K562 treated with DMSO at 1 percent for 4 hours (cell line): Measurements from ENCODE around the gene GRK5. TPM values are rescaled to one million over a fixed set of nuclear protein-coding genes. Genes with fewer than 3 reads are reported as not detected.

ENCODE experiments used
- total RNA-seq: library from RNA; unstranded; fragments of 300-600 nt; gene quantifications from 2 replicates; pipeline ENCODE4 v1.2.3, GENCODE V29; 2022; ENCODE audit not compliant: insufficient read depth

GRK5 gene
- 1.3 and 1.9 TPM in 2 replicates for total RNA-seq

GRCh38 chr10:119207366-119207666 lies at the start of gene GRK5:
TSS of gene GRK5 (plus strand) at chr10:119207571. CDS start at chr10:119207918, 347 bp downstream.

GRCh38 chr10:119165171-119166117 lies 41.9 kb upstream of the GRK5 start, which contains the start of gene SFXN4:
TSS of gene SFXN4 (minus strand) at chr10:119165714. CDS start at chr10:119165647, 67 bp downstream.

GRCh38 chr10:119178372-119179119 lies 28.8 kb upstream of the GRK5 start, which contains the start of gene PRDX3:
TSS of gene PRDX3 (minus strand) at chr10:119178812. CDS start at chr10:119178790, 22 bp downstream.

Other genes with a start within 250 kb of the GRK5 start
- gene NANOS1, start 177.9 kb upstream of the GRK5 start, total RNA-seq, result not detected in 2 replicates
- gene EIF3A, start 126.8 kb upstream of the GRK5 start, total RNA-seq, result 77.8 and 77.9 TPM in 2 replicates
- 17.1 and 21.5 TPM in 2 replicates for gene DENND10, start 103.5 kb upstream of the GRK5 start, total RNA-seq
- gene SFXN4, start 41.9 kb upstream of the GRK5 start, total RNA-seq, result 26.5 and 41.2 TPM in 2 replicates
- 122 and 136 TPM in 2 replicates for gene PRDX3, start 28.8 kb upstream of the GRK5 start, total RNA-seq